Activated CD4-positive, alpha-beta T cell treated with anti-CD3 and anti-CD28 coated beads for 1 hour (primary cell): Measurements from ENCODE around the gene RRP12.
A peak's percentile ranks its signal among the peaks of the same experiment; 100 is the strongest.

Source experiments
- DNase-seq: peaks from one replicate; pipeline ENCODE4 v3.0.0-alpha.2; 2020

RRP12 gene

GRCh38 chr10:97334370-97335175, 66.6 kb downstream of the RRP12 start, which contains the start of gene FRAT2:
Gene FRAT2, minus strand, starts transcription at chr10:97334729. Its CDS starts 157 bp downstream, at chr10:97334572.
- peak; percentile 78 for DNase-seq

GRCh38 chr10:97333601-97334369, 67.4 kb downstream of the RRP12 start:
- no peak for DNase-seq

- no peak for DNase-seq
Observed at GRCh38 chr10:97333351-97333600, 67.9 kb downstream of the RRP12 start.

- DNase-seq: no peak
Observed at GRCh38 chr10:97332591-97333350, 68.4 kb downstream of the RRP12 start.

GRCh38 chr10:97331153-97331703, 69.9 kb downstream of the RRP12 start:
- DNase-seq: no peak

GRCh38 chr10:97329766-97330165, 71.4 kb downstream of the RRP12 start:
- no peak for DNase-seq

GRCh38 chr10:97328646-97329453, 72.3 kb downstream of the RRP12 start:
- DNase-seq: no peak

GRCh38 chr10:97327348-97328294, 73.5 kb downstream of the RRP12 start:
- DNase-seq: no peak

- DNase-seq: no peak
Observed at GRCh38 chr10:97325754-97326153, 75.4 kb downstream of the RRP12 start.

- no peak for DNase-seq
Observed at GRCh38 chr10:97323501-97323900, 77.6 kb downstream of the RRP12 start.

GRCh38 chr10:97321804-97322190, 79.3 kb downstream of the RRP12 start:
- DNase-seq: no peak

GRCh38 chr10:97321032-97321803, 79.9 kb downstream of the RRP12 start:
- DNase-seq: no peak

- DNase-seq: no peak
Observed at GRCh38 chr10:97320480-97321031, 80.6 kb downstream of the RRP12 start.

GRCh38 chr10:97319671-97320479, 81.3 kb downstream of the RRP12 start:
- DNase-seq: peak; percentile 46

- DNase-seq: peak; percentile 85
Observed at GRCh38 chr10:97318772-97319651, 82.1 kb downstream of the RRP12 start, which contains the start of gene FRAT1. Gene FRAT1, plus strand, starts transcription at chr10:97319271. Its CDS starts 183 bp downstream, at chr10:97319454.

GRCh38 chr10:97314671-97315070, 86.5 kb downstream of the RRP12 start:
- no peak for DNase-seq

GRCh38 chr10:97312897-97313296, 88.2 kb downstream of the RRP12 start:
- DNase-seq: no peak

GRCh38 chr10:97311111-97311626, 90.0 kb downstream of the RRP12 start:
- no peak for DNase-seq
